ENCODE data around the gene MCRIP2. TPM values are rescaled to one million over a fixed set of nuclear protein-coding genes. Genes with fewer than 3 reads are reported as not detected.

Gene MCRIP2
- total and polyA plus RNA-seq, 2 of the 8 experiments (the other 6 are each of a cell fraction or from before 2014, with no cell fraction given), result 45.4 to 75.5 TPM

DNA sequence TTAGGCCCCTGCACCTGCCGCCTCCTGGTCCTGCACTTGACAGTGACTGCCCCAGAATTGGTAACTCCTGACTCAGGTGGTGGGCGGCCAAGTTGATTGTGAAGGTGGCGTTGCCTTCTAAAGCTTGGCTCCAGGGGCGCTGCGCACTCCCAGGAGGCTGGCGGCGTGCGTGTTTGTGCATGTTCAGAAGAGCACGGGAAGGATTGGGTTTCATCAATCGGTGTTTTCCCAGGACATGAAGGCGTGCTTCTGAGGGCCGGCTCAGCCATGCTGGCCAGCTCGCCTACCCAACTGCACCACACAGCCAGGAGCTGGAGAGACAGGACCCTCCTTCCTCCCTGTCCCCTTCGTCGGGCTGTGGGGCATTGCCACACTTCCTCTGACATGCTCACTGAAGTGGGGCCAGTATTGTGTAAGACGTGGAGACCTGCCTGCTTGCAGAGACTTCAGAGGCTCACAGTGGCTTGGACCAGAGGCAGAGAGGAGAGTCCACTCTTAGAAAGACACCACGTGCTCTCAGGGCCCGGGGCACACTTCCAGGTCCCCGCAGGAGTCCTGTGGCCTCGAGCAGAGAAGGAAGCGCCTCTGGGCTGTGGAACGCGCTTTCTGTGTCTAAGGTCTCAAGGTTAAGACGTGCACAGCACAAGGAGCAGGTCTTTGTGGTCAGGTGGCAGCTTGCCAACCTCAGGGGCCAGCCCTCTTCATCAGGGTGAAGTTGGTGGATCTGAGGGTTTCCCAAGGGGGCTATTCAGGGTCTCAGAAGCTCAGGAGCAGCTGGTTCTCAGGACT lies 48.9 kb upstream of the MCRIP2 start (continued):
- TF ChIP-seq CHD2 (IDR thresholded peaks at IDR 0.05; ENCODE audit: low read length) (no peak), RFX5 (IDR thresholded peaks at IDR 0.05; ENCODE audit: borderline replicate concordance, low read depth, low read length) (no peak), YY1 (IDR thresholded peaks at IDR 0.05; ENCODE audit: low read depth, low read length) (no peak), CHD1 (IDR thresholded peaks at IDR 0.05; ENCODE audit: low read depth, low read length) (no peak), CREB1 (IDR thresholded peaks at IDR 0.05) (no peak)

All from H1 (cell line).